Measurements from ENCODE around the gene DNAJB12.

DNA sequence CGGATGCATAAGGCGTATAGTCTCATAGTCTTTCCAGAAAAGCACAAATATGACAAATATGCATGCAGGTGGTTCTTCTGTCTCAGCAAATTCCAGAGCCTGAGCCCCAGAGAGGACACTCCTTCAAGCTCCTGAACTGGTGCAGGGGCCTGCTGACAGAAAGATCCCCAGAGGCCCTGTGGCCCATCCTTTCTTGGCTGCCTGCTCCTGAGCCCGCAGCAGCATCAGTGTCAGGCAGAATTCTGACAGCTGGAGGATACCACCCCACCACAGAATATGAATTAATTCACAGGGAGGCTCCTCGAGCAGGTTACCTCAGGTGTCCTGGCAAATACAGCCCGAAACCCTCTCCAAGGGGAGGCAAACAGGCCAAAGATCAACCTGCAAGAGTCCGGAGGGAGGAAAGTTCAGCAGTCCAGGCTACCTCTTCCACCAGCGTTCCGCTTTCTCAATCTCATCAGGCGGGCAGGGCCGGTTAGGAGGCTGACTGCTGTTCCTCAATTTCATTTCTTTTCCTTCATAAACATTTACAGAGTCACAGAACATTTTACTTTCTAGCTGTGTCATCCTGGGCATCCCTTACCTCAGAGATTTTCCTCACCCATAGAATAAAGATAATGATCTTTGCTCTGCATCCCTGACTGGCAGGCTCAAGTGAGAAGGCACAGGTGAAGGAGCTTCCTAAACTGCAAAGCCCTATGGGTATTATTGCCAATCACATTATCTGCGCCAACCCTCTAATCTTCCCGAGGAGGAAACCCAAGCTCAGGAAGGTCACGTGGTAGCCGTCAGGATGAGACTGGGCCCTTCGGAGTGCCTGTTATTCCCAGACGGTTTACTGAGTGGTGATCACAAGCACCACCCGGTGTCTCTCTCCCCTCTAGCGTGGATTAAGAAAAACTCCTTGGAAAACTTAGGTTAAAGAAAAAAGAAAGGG is 1.4 kb downstream of the DNAJB12 start:
- TF ChIP-seq, protein P1, sequence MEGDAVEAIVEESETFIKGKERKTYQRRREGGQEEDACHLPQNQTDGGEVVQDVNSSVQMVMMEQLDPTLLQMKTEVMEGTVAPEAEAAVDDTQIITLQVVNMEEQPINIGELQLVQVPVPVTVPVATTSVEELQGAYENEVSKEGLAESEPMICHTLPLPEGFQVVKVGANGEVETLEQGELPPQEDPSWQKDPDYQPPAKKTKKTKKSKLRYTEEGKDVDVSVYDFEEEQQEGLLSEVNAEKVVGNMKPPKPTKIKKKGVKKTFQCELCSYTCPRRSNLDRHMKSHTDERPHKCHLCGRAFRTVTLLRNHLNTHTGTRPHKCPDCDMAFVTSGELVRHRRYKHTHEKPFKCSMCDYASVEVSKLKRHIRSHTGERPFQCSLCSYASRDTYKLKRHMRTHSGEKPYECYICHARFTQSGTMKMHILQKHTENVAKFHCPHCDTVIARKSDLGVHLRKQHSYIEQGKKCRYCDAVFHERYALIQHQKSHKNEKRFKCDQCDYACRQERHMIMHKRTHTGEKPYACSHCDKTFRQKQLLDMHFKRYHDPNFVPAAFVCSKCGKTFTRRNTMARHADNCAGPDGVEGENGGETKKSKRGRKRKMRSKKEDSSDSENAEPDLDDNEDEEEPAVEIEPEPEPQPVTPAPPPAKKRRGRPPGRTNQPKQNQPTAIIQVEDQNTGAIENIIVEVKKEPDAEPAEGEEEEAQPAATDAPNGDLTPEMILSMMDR (IDR thresholded peaks at IDR 0.05 in 8 of 11, conservative IDR thresholded peaks at IDR 0.05 in 3 of 11), result no peak
- TF ChIP-seq POLR2A (IDR thresholded peaks at IDR 0.05) (no peak), POLR2AphosphoS5 (IDR thresholded peaks at IDR 0.05) (no peak)
